ENCODE data around the gene RFX2.

DNA sequence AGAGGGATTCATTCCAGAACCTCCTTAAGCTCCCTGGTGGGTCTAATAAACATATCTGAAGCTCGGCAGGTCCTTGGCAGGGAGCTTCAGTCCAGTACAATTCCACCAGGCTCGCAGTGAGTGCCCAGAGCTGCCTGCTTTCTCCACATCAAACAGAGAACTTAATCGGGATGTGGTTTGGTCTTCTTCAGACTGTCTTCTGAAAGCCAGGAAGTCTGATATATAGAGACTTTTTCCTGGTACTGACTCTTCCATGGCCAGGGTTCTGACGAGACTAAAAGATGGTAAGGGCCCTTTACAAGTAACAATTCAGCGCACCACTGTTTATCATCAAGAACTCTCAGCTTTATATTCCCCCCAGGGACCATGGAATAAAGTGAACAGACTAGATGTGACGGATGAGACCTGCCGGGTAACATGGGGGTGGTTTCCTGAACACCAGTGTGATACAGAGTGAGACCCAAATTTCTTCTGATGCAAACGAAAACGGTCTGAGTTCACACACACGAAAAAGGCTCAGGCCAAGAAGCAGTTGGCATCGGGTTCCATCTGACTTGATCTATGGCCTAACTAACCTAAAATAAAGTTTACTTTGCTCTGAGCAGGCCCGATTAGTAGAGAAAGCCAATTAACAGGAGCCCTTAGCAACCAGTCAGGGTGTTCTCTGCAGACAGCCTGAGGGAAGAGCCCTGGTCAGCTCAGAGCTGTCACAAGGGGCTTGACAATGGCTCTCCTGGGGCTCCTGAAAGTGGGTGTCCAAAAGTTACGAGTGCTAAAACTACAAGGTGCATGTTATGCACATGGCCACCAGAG lies 161.3 kb downstream of the RFX2 start:
- TF ChIP-seq CTCF (IDR thresholded peaks at IDR 0.05 in 4 of 5, conservative IDR thresholded peaks at IDR 0.05 in 1 of 5) (no peak), POLR2A (IDR thresholded peaks at IDR 0.05) (no peak)

Data from gastrocnemius medialis (tissue), 4 donors.